GM18502 (cell line): ENCODE results near the gene SYP.

Experiments used
- ATAC-seq: cut with Tn5 transposase; IDR thresholded peaks from one replicate; pipeline ENCODE4 v1.9.1; 2021; ENCODE audit warnings: mild to moderate bottlenecking; ENCODE audit not compliant: unreplicated experiment, poor library complexity

SYP gene

DNA sequence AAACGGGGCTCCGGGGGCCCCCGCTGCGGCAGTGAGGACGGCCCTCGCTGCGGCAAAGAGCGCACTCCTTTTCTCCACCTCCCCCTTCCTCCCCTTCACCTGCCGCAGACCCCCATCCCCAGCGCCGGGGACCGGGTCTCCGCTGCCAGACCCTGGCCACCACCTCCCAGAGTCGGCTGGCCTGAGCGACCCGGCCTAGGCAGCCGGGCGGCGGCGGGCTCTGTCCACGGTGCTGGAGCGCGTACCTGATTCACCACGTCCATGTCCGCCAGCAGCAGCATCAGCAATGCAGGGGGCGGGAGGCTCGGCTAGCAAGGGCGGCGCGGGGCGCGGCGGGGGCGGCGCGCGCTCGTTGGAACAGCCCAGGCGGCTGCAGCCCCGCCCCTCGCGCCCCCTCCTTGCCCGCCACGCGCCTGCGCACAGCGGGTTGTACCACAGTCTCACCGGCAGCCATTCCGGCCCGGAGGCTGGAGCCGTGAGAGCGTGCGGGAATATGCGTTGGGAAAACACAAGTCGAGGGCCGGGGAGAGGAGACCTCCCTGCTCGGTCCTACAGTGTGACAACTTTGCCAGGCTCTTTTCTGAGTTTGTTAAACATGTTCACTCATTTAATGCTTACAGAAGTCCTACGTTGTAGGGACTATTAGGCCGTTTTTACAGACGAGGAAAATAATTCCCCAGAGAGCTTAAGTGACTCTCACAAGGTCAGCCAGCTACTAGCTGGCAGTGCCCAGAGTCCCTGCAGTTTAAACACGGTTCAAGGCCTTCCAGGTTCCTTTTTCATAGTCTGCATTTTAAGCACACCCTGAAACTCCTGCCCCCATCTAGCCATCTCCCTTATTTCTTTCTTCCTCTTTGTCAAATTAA is at the start of gene SYP:
Gene SYP (minus strand): TSS at position 288 of the 866 bp plus-strand sequence. CDS start 7 bp downstream, at position 281.
- peak; percentile 97 for ATAC-seq

DNA sequence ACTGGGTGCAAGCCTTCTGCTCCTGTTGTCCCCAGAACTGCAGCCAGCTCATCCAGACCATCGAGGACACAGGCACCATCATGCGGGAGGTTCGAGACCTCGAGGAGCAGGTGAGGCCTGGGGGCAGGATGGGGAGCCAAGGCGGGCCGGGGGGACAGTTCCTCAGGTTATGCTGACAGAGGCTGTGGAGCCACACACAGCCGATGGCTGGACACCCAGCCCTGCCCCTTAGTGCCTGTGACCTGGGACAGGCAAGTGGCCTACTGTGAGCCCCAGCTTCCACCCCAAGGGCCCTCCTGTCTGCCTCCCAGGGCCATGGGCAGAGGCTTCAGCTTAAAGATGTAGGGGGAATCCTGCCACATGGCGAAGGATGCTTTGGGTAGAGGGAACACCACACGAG is 49.6 kb upstream of the SYP start:
- no peak for ATAC-seq

DNA sequence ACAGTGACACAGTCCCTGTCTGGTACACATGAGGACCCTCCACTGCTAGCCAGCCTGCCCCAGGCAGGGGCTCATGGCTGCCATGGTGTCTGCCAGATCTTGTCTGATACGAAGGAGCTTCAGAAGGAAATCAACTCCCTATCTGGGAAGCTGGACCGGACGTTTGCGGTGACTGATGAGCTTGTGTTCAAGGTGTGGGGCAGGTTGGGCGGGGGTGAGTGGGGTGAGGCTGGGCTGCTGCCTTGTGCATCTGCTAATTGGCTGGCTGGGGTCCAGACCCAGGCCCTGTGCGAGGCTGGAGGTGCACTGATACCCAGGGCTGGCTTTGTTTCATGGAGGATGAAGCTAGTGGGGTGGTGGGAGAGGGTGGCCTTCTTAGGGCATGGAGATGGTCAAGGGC is 49.1 kb upstream of the SYP start:
- no peak for ATAC-seq

DNA sequence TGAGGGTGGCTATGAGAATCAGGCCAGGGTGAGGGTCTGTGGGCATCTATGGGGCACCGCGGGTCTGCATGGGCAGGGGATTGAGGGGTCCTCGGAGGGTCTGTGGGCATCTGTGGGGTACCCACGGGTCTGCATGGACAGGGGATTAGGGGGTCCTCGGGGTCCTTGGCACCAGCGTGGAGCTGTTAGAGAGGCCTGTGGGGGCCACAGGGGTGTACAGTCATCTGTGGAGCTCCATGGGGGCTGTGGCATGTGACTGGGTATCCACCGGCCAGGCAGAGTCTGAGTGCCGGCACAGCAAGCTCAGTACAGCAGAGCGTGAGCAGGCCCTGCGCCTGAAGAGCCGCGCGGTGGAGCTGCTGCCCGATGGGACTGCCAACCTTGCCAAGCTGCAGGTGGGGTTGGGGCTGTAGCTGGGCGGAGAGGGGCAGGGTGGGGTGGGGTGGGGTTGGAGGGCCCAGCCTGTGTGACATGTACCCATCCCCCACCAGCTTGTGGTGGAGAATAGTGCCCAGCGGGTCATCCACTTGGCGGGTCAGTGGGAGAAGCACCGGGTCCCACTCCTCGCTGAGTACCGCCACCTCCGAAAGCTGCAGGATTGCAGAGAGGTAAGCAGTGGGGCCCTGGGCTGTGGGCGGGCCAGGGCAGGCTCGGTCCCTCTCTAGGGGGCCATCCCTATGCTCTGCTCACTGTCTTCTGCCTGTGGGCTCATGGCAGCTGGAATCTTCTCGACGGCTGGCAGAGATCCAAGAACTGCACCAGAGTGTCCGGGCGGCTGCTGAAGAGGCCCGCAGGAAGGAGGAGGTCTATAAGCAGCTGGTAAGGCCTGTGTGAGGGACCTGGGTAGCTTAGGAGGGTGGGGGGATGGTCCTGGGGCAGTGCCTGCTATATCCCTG is 48.2 kb upstream of the SYP start:
- no peak for ATAC-seq

DNA sequence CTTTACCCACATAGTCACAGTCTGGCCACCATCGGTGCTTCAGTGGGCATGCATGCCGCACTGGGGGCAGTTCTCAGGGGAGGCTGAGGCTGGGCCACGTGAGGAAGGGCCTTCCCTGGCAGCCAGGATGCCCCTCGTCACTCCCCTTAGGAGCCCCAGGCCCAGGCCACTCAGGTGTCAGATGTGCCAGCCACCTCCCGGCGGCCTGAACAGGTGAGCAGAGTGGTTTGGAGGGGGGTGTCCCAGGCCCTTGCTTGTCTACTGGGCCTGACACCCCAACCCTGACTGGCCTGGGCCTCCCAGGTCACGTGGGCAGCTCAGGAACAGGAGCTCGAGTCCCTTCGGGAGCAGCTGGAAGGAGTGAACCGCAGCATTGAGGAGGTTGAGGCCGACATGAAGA is 47.4 kb upstream of the SYP start:
- ATAC-seq: no peak

DNA sequence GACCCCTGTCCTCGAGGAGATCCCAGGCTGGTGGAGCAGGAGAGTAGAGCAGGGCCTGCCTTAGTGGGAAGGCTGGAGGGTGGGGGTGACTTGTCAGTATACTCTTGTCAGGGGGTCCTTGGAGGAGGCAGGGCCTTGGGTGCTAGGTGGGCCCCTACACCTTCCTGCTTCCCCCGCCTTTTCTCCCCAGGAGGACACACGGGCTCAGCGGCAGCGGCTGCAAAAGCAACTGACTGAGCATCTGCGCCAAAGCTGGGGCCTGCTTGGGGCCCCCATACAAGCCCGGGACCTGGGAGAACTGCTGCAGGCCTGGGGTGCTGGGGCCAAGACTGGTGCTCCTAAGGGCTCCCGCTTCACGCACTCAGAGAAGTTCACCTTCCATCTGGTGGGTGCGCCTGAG is 46.5 kb upstream of the SYP start:
- no peak for ATAC-seq

DNA sequence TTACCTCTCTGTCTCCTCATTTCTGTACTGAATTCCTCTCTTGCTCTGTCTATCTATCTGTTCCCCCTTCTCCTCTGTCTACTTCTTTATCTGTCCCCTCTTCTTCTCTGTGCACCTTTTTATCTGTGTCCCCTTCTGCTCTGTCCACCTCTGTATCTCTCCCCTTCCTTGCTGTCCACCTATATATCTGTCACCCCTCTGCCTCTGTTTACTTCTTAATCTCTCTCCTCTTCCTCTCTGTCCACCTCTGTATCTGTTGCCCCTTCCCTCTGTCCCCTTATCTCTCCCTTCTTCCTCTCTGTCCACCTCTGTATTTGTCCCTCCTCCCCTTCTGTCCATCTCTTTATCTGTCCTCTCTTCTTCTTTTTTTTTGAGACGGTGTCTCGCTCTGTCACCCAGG is 44.2 kb upstream of the SYP start:
- no peak for ATAC-seq

DNA sequence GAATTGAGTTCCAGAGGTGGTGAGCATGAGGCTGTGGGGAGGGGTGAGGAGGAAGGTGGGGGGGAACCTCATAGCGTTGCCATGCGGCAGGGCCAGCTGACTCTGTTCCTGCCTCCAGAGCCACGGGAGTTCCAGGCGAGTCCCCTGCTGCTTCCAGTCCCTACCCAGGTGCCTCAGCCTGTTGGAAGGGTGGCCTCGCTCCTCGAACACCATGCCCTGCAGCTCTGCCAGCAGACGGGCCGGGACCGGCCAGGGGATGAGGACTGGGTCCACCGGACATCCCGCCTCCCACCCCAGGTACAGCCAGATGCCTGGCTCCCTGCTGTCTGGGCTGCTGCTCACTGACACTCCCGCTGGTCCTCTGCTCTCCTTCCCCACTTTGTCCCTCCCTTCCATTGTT is 43.2 kb upstream of the SYP start:
- no peak for ATAC-seq

DNA sequence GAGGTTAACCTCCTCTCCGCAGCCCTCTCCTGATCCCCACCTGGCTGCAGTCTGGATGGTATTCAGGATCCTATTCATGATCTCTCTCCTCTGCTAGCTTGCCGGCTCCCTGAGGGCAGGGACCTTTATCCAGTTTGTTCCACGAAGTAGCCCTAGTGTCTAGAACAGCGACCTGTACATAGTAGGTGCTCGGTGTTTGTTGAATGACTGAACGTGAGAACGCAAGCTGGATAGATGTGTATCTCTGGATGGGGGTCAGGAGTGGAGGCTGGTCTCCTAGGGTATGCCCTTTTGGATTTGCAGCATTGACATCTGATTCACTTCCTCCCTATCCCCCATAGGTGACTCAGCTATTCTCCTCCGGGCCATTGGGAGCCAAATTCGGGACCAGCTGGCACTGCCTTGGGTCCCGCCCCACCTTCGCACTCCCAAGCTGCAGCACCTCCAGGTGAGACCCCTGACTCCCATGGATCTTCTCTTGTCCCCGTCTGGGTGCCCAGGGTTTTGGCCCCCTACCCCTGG is 42.6 kb upstream of the SYP start:
- ATAC-seq: no peak

DNA sequence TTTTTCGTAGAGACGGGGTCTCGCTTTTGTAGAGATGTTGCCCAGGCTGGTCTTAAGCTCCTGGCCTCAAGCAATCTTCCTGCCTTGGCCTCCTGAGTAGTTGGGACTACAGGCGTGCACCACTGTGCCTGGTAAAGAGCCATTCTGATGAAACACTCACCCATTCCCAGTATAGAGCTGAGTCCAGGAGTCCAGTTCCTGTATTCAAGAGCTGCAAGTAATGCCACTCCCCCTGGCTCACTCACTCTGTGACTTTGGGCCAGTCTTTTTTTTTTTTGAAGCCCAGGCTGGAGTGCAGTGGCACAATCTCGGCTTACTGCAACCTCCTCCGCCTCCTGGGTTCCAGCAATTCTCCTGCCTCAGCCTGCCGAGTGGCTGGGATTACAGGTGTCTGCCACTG is 38.7 kb upstream of the SYP start:
- ATAC-seq: no peak

DNA sequence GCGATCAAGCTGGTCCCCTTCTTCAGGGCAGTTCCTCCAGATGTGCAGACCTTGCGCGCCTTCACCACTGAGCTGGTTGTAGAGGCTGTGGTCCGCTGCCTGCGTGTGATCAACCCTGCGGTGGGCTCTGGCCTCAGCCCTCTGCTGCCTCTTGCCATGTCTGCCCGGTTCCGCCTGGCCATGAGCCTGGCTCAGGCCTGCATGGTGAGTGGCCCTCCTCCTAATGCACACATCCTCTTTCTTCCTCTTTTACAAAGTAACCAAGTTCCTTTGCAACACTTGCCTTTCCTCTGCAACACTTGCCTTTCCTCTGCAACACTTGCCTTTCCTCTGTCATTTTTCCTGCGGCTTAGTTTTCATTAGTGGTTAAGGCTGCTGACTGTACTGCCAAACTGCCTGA is 37.1 kb upstream of the SYP start:
- ATAC-seq: no peak

DNA sequence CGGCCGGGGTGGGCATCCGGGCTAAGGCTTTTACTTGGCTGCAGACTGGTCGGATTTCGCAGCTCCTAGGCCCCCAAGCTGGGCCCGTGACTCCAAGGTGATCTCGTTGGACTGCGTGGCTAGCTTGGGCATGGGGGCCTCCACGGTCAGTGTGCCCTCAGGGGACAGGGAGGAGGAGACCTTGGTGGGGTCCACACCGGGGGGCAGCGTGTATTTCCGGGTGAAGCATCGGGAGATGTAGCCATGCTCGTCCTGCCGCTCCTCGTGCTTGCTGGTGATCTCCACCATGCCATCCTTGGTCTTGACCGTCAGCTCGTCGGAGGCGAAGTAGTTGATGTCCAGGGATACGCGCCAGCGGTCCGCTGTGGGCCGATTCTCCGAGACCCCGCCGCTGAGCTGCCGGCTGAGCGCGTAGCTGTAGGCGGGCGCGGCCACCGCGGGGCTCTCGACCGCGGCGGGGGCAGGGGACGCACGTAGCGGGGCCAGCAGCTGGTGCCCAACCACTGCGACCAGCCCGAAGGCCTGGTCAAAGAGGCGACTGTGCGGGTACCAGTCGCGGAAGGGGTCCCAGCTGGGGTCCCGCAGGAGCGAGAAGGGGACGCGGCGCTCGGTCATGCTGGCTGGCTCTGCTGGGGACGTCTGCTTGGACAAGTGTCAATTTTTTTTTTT is 34.0 kb upstream of the SYP start:
- ATAC-seq: no peak

DNA sequence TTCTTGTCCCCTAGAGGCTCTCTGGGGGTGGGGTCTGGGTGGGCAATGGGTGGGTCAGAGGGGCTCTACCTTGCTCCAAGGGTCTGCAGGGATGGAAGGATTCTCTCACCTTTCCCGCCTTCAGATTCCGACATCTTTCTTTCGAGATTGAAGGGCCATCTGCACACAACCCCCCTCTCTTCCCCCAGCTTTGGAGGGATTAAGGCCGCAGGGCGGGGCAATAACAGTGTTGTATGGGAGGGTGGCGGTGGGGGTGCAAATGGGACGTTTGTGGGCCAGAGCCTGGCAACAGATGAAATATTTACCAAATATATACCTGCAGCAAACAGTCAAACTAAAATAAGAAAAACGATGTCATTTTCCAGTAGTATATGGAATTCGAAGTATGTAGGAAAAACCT is 33.2 kb upstream of the SYP start, which contains the start of gene CACNA1F:
Gene CACNA1F (minus strand): TSS at position 165 of the 400 bp plus-strand sequence. CDS start 31 bp downstream, at position 134.
- no peak for ATAC-seq

DNA sequence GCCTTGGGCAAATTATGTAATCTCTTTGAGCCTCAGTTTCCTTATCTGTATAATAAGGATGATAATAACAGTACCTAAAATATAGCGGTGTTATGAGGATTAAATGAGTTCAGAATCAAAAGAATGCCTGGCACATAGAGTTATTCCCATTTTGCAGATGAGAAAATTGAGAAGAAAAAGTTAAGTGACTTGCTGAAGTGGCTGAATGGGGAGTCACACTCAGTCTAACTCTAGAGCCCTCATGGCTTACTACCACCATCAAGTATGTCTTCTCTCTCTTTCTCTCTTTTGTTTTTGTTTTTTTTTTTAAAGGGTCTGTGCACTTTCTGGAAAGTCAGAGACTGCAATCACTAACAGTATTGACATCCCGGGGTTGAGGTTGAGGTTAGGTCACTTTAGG is 32.5 kb upstream of the SYP start:
- no peak for ATAC-seq

DNA sequence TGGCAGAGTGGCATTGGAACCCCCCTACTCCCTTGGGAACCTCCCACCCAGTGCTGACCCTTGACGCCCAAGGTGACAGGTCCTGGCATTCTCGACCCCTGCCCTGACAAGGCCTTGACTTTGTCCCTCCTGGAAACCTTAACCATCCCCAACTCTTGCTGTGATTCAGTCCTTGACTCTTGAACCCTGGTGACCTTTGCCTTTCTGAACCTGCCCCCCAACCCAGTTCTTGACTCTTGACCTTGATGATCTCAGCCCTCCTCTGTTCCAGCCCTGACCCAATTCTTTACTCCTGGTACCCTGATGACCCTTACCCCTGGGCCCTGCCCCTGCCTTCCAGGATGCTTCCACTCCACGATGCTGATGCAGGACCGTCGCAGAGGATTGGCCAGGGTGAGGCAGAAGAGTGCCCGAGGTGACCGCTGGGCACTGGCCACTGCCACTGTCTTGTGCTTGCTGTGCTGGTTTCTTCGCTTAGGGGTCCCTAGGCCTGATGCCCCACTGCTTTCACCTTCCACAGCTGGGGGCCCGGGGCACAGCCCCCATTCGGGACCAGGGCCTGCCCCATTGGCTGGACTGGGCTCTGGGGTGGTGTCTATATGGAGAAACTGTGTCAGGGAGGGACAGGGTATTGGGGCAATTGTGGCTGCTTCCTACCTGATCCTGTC is 31.5 kb upstream of the SYP start:
- ATAC-seq: no peak

DNA sequence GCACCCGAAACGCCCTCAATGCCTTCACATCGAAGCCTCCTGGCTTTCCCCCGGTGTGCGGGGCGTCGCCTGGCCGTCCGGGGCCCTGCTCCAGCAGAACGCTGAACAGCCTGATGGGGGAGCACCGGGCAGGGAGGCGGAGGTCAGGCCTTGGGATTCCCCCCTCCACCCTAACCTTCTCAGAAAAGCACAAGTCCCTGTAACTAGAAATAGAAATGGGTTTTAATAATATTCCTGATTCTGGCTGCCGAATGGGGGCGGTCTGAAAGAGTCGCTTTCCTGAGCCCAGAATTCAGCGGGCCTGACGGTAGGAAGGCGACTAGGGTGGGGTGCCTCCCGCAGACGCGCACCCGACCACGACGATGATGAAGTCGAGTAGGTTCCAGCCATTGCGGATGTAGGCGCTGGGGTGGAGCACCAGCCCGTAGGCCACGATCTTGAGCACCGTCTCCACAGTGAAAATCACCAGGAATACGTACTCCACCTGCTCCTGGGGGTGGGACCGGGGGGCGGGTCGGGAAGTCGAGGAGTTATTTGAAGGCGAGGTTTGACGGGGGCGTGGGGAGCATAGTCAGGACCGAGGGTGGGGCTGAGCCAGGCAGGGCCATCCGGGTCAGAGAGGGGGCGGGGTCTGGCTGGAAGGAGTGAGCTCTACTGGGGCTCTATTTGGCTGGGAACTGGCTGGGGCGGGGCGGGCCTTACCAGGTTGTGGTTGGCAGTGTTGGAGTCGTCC is 30.7 kb upstream of the SYP start:
- peak; percentile 76 for ATAC-seq

DNA sequence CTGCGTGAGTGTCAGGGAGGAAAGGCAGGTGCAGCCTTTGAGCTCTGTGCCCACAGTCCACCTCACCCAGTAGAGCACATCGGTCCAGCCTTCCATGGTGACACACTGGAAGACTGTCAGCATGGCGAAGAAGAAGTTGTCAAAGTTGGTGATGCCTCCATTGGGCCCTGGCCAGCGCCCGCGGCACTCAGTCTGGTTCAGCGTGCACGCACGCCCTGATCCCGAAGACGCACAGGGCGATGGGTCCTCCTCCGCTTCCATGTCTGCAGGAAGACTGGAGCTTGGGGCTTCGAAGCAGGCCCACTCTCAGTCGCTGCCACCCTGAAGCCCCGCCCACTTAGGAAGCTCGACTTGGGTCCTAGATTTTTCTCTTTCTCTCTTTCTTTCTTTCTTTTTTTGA is 28.2 kb upstream of the SYP start:
- ATAC-seq: no peak

DNA sequence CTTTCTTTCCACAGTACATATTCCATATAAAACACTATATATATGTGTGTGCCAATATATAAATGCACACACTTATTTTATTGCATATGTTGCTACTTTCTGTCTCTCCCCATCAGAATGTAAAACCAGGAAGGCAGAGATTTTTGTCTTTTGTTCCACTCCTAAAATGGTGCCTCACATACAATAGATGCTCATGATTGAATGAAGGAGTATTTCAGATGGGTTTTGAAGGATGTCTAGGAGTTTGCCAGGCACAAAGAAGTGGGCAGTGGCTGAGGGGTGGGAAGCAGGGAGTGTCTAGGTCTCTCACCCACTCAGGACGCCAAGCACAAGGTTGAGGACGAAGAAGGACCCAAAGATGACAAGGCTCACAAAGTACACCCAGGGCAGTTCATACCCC is 27.7 kb upstream of the SYP start:
- ATAC-seq: no peak

DNA sequence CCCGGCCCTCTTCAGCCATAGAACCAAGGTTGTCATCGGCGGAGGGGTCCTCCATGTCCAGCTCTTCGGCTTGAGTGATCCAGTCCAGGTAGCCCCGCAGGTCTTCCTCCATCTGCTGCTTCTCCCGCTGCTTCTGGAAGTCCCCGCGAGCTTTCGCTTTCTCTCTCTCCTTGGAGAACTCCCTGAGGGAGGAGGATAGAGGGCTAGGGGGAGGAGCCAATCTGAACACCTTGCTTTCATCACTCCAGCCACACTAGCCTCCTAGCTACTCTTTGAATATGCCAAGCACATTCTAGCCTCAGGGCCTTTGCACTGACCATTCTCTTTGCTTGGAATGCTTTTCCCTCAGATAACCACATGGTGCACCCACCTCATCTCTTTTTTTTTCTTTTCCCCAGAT is 27.0 kb upstream of the SYP start:
- no peak for ATAC-seq
